ENCODE results near the gene UNC93A.

Gene UNC93A

DNA sequence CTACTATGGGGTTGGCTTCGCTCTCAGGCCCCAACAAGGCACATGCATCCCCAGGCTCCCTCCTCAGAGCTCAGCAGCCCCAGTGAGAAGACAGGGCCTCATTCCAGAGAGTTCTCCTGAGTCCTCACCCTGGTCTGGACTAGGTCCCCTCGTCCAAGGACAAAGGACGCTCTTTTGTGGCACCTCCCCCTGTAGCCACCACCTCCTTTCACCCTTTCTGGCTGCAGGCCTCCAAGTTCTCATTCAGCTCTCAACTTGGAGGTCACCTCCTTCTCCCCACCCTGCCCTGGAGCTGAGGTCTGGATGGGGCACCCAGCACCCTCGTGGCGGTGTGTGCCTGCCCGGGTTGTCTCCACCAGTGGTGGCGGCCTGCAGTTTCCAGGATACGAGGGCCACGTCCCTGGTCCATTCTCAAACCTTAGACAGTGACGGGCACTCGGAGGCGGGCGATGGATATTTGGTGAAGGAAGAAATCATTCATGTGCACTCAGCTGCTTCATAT lies 2.5 kb downstream of the UNC93A start:
- TF ChIP-seq ZFP30 (CRISPR knock-in tag; IDR thresholded peaks at IDR 0.05) (no peak), SNAI2 (CRISPR knock-in tag; IDR thresholded peaks at IDR 0.05) (no peak), ESRRG (CRISPR knock-in tag; IDR thresholded peaks at IDR 0.05) (no peak), TCF4 (CRISPR knock-in tag; IDR thresholded peaks at IDR 0.05; ENCODE audit: borderline replicate concordance) (no peak), ZNF70 (CRISPR knock-in tag; IDR thresholded peaks at IDR 0.05) (no peak), PPARA (CRISPR knock-in tag; IDR thresholded peaks at IDR 0.05; ENCODE audit: borderline replicate concordance) (no peak), GLIS3 (CRISPR knock-in tag; IDR thresholded peaks at IDR 0.05) (no peak), ZFP3 (CRISPR knock-in tag; IDR thresholded peaks at IDR 0.05) (no peak)
- TF ChIP-seq, protein P1, sequence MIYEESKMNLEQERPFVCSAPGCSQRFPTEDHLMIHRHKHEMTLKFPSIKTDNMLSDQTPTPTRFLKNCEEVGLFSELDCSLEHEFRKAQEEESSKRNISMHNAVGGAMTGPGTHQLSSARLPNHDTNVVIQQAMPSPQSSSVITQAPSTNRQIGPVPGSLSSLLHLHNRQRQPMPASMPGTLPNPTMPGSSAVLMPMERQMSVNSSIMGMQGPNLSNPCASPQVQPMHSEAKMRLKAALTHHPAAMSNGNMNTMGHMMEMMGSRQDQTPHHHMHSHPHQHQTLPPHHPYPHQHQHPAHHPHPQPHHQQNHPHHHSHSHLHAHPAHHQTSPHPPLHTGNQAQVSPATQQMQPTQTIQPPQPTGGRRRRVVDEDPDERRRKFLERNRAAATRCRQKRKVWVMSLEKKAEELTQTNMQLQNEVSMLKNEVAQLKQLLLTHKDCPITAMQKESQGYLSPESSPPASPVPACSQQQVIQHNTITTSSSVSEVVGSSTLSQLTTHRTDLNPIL (CRISPR knock-in tag; IDR thresholded peaks at IDR 0.05; ENCODE audit: low read depth) = no peak
- TF ChIP-seq, protein P2, sequence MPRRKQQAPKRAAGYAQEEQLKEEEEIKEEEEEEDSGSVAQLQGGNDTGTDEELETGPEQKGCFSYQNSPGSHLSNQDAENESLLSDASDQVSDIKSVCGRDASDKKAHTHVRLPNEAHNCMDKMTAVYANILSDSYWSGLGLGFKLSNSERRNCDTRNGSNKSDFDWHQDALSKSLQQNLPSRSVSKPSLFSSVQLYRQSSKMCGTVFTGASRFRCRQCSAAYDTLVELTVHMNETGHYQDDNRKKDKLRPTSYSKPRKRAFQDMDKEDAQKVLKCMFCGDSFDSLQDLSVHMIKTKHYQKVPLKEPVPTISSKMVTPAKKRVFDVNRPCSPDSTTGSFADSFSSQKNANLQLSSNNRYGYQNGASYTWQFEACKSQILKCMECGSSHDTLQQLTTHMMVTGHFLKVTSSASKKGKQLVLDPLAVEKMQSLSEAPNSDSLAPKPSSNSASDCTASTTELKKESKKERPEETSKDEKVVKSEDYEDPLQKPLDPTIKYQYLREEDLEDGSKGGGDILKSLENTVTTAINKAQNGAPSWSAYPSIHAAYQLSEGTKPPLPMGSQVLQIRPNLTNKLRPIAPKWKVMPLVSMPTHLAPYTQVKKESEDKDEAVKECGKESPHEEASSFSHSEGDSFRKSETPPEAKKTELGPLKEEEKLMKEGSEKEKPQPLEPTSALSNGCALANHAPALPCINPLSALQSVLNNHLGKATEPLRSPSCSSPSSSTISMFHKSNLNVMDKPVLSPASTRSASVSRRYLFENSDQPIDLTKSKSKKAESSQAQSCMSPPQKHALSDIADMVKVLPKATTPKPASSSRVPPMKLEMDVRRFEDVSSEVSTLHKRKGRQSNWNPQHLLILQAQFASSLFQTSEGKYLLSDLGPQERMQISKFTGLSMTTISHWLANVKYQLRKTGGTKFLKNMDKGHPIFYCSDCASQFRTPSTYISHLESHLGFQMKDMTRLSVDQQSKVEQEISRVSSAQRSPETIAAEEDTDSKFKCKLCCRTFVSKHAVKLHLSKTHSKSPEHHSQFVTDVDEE (CRISPR knock-in tag; IDR thresholded peaks at IDR 0.05) = no peak
- ATAC-seq = no peak

DNA sequence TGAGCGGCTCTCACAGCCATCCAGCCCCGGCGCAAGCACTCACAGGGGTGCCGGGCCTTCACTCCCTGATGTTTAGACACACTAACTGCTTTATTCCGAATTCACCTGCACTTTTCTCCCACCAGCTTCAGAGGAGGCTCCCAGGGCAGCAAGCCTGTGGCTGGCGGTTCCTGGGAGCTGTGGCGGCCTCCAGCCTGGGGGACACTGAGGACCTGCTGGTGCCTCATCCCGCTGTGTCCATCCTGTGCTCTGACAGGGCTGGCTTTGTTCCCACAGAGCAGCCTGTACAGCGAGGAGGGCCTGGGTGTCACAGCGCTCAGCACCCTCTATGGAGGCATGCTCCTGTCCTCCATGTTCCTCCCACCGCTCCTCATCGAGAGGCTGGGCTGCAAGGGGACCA lies 3.1 kb downstream of the UNC93A start:
- no peak for ATAC-seq
- TF ChIP-seq, protein P2 (CRISPR knock-in tag; IDR thresholded peaks at IDR 0.05) = no peak
- no peak for TF ChIP-seq CSDC2 (CRISPR knock-in tag; IDR thresholded peaks at IDR 0.05)
- TF ChIP-seq BACH2 (CRISPR knock-in tag; IDR thresholded peaks at IDR 0.05; ENCODE audit: borderline replicate concordance) = no peak
- TF ChIP-seq PPARA (CRISPR knock-in tag; IDR thresholded peaks at IDR 0.05; ENCODE audit: borderline replicate concordance) = no peak
- no peak for TF ChIP-seq ZNF70 (CRISPR knock-in tag; IDR thresholded peaks at IDR 0.05)
- no peak for TF ChIP-seq ISL1 (CRISPR knock-in tag; IDR thresholded peaks at IDR 0.05)
- no peak for TF ChIP-seq ZFP3 (CRISPR knock-in tag; IDR thresholded peaks at IDR 0.05)
- TF ChIP-seq OSR1 (CRISPR knock-in tag; IDR thresholded peaks at IDR 0.05) = no peak
- TF ChIP-seq, protein P1 (CRISPR knock-in tag; IDR thresholded peaks at IDR 0.05; ENCODE audit: low read depth) = no peak
- TF ChIP-seq ZFP30 (CRISPR knock-in tag; IDR thresholded peaks at IDR 0.05) = no peak
- no peak for TF ChIP-seq TCF4 (CRISPR knock-in tag; IDR thresholded peaks at IDR 0.05; ENCODE audit: borderline replicate concordance)
- TF ChIP-seq GLIS3 (CRISPR knock-in tag; IDR thresholded peaks at IDR 0.05) = no peak

DNA sequence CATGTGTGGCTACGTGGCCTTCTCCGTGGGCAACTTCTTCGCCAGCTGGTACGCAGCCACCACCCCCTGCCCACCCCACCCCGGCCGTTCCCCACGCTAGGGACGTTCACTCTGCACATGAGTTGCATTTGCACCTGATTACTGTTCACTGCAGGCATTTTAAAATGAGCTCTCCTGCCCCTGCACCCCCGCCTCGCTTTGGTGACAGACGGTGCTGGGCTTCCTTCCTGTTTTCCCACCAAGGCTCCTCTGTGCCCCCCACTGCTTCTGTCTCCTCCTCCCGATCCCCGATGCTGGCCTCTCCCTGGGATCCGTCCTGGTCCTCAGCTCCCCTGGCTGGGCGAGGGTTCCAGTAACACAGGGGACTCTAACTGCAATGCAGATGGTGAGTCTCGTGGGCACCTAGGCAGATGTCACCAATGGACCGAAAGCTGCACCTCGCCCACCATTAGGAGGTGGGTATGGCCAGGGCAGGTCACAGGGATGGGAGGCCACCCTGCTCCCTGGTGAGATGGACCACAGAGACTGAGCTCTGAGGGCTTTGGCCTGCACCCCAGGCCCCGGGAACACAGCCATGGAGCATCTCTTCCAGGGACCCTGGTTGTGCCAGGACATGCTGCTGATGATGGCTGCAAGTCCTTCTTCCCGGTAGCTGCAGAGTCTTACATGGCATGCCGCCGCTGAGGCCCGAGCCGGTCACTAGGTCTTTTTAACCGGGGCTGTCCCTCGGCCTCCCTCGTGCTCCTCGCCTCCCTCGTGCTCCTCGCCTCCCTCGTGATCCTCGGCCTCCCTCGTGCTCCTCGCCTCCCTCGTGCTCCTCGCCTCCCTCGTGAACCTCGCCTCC lies 3.8 kb downstream of the UNC93A start:
- no peak for ATAC-seq
- TF ChIP-seq ESRRG (CRISPR knock-in tag; IDR thresholded peaks at IDR 0.05) (no peak), ISL1 (CRISPR knock-in tag; IDR thresholded peaks at IDR 0.05) (no peak), ZNF70 (CRISPR knock-in tag; IDR thresholded peaks at IDR 0.05) (no peak)
- TF ChIP-seq, protein P2 (CRISPR knock-in tag; IDR thresholded peaks at IDR 0.05) = no peak
- TF ChIP-seq, protein P3, sequence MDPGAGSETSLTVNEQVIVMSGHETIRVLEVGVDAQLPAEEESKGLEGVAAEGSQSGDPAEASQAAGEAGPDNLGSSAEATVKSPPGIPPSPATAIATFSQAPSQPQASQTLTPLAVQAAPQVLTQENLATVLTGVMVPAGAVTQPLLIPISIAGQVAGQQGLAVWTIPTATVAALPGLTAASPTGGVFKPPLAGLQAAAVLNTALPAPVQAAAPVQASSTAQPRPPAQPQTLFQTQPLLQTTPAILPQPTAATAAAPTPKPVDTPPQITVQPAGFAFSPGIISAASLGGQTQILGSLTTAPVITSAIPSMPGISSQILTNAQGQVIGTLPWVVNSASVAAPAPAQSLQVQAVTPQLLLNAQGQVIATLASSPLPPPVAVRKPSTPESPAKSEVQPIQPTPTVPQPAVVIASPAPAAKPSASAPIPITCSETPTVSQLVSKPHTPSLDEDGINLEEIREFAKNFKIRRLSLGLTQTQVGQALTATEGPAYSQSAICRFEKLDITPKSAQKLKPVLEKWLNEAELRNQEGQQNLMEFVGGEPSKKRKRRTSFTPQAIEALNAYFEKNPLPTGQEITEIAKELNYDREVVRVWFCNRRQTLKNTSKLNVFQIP (CRISPR knock-in tag; IDR thresholded peaks at IDR 0.05; ENCODE audit: borderline replicate concordance, low read depth) = no peak
- TF ChIP-seq, protein P4, sequence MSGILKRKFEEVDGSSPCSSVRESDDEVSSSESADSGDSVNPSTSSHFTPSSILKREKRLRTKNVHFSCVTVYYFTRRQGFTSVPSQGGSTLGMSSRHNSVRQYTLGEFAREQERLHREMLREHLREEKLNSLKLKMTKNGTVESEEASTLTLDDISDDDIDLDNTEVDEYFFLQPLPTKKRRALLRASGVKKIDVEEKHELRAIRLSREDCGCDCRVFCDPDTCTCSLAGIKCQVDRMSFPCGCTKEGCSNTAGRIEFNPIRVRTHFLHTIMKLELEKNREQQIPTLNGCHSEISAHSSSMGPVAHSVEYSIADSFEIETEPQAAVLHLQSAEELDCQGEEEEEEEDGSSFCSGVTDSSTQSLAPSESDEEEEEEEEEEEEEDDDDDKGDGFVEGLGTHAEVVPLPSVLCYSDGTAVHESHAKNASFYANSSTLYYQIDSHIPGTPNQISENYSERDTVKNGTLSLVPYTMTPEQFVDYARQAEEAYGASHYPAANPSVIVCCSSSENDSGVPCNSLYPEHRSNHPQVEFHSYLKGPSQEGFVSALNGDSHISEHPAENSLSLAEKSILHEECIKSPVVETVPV (CRISPR knock-in tag; IDR thresholded peaks at IDR 0.05) = no peak

Measured in SK-N-SH treated with all-trans-retinoic acid at 6 μM for 48 hours (cell line).